Kidney tubule cell (primary cell): Measurements from ENCODE around the gene PPP1R1B.

Source experiments
- DNase-seq: peaks from one replicate; pipeline ENCODE4 v3.0.0-alpha.2; 2018; ENCODE audit warnings: low spot score

Gene PPP1R1B

DNA sequence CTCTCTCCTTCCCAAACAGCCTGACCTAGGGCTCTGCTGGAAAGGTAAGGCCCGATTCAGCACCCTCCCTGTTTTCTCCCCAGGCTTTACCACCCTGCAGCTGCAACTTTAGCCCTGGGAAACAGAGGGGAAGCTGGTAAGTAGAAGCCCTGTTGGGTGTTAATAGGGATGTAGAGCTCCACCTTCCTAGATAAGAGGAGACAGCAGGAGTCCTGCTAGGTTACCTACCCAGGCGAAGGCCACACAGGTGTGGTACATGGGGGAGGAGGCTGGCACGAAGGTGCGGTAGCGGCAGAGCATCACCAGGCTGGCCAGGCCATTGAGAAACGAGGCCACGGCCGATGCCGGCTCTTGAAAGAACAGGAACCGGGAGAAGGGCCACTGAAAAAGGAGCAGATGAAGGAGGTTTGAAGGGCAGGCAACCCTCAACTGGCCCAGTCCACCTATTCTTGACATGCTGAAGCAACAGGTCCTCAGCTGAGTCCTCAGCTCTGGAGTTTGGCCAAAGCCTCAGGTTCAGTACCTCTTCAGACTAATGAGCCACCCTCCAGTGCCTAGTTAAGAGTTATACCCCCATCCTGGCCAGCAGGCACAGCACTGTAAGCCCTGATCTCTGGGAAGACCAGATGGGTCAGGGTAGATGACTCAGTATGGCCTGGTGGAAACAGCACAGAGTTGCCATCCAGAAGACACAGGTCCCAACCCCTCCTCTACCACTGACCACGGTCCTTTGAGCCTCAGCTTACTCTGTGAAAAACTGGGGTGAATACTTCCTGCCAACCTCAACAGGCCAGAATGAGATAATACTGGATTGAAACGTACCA lies 57.8 kb downstream of the PPP1R1B start:
- no peak for DNase-seq
